ENCODE measurements around the gene RLN2. TPM values are rescaled to one million over a fixed set of nuclear protein-coding genes. Genes with fewer than 3 reads are reported as not detected.

The RLN2 gene
- total RNA-seq, 4 donors from 2014 or later, result not detected

- H3K36me3 ChIP-seq, result no peaks in the 10 kb centered on the region
- H3K9me3 ChIP-seq, result no peaks in the 10 kb centered on the region
- no peak overlapping the region for H3K4me3 ChIP-seq
- H3K27ac ChIP-seq, result no peak overlapping the region
- DNase-seq, result no peak
- no peaks in the 10 kb centered on the region for H3K4me1 ChIP-seq
- H3K27me3 ChIP-seq, result peaks cover 0 to 4% (median 0%) of the 10 kb centered on the region in 4 donors
- no peak for TF ChIP-seq POLR2A (IDR thresholded peaks at IDR 0.05)
- TF ChIP-seq CTCF (IDR thresholded peaks at IDR 0.05), result no peak
- intact Hi-C loops (cut with DNase I), result no loop called here
These were observed 18.3 kb downstream of the RLN2 start for GRCh38 chr9:5286262-5286661.

- WGBS, 2 donors, result 50 to 65% methylated on average over 2 of the region's 2 CpGs
- intact Hi-C loops (cut with DNase I), result no loop called here
These were observed 26.0 kb downstream of the RLN2 start for GRCh38 chr9:5278486-5278885.

GRCh38 chr9:5274770-5275169 is 29.7 kb downstream of the RLN2 start:
- H3K4me1 ChIP-seq, result no peaks in the 10 kb centered on the region
- H3K36me3 ChIP-seq, result no peaks in the 10 kb centered on the region
- WGBS, 2 donors, result 85 to 89% methylated on average over 2 of the region's 2 CpGs
- no peak for DNase-seq
- H3K4me3 ChIP-seq, result no peak overlapping the region
- H3K27ac ChIP-seq, result no peak overlapping the region
- H3K27me3 ChIP-seq, result no peaks in the 10 kb centered on the region
- intact Hi-C loops (cut with DNase I), result no loop called here
- no peaks in the 10 kb centered on the region for H3K9me3 ChIP-seq
- TF ChIP-seq CTCF (IDR thresholded peaks at IDR 0.05) (no peak), POLR2A (IDR thresholded peaks at IDR 0.05) (no peak)

More at GRCh38 chr9:5278486-5278885, 26.0 kb downstream of the RLN2 start:
- H3K4me1 ChIP-seq, result no peaks in the 10 kb centered on the region
- no peak for DNase-seq
- H3K27me3 ChIP-seq, result no peaks in the 10 kb centered on the region
- H3K9me3 ChIP-seq, result no peaks in the 10 kb centered on the region
- no peak overlapping the region for H3K4me3 ChIP-seq
- H3K36me3 ChIP-seq, result no peaks in the 10 kb centered on the region
- H3K27ac ChIP-seq, result no peak overlapping the region
- TF ChIP-seq CTCF (IDR thresholded peaks at IDR 0.05) (no peak), POLR2A (IDR thresholded peaks at IDR 0.05) (no peak)

GRCh38 chr9:5269249-5269715 is 35.2 kb downstream of the RLN2 start:
- no peak overlapping the region for H3K27ac ChIP-seq
- WGBS, 2 donors, result 44 to 56% methylated on average over 6 of the region's 6 CpGs
- TF ChIP-seq CTCF (IDR thresholded peaks at IDR 0.05) (no peak), POLR2A (IDR thresholded peaks at IDR 0.05) (no peak)
- H3K36me3 ChIP-seq, result no peaks in the 10 kb centered on the region
- H3K9me3 ChIP-seq, result no peaks in the 10 kb centered on the region
- H3K4me3 ChIP-seq, result no peak overlapping the region
- no peaks in the 10 kb centered on the region for H3K4me1 ChIP-seq
- no peak for DNase-seq
- no peaks in the 10 kb centered on the region for H3K27me3 ChIP-seq
- intact Hi-C loops (cut with DNase I), result no loop called here

GRCh38 chr9:5265939-5266338 is 38.6 kb downstream of the RLN2 start:
- Histone ChIP-seq H3K9me3 (no peaks in the 10 kb centered on the region), H3K36me3 (no peaks in the 10 kb centered on the region), H3K27ac (no peak overlapping the region), H3K4me1 (no peaks in the 10 kb centered on the region), H3K4me3 (no peak overlapping the region), H3K27me3 (no peaks in the 10 kb centered on the region)
- intact Hi-C loops (cut with DNase I), result no loop called here
- no CpG with 5 or more reads among the region's 1 CpG for WGBS, 2 donors
- TF ChIP-seq CTCF (IDR thresholded peaks at IDR 0.05), result no peak
- no peak for TF ChIP-seq POLR2A (IDR thresholded peaks at IDR 0.05)
- DNase-seq, result no peak

Data from esophagus squamous epithelium (tissue), 5 donors.